ENCODE results near the gene TLE1.

Gene TLE1

GRCh38 chr9:81684635-81685034 lies 4.7 kb downstream of the TLE1 start:
- TF ChIP-seq FOXP2 (optimal IDR thresholded peaks at IDR 0.05; ENCODE audit: borderline replicate concordance, extremely low read depth, extremely low read length, insufficient read depth) = no peak
- TF ChIP-seq SIN3A (IDR thresholded peaks at IDR 0.05; ENCODE audit: borderline replicate concordance, insufficient read depth, low read length) = no peak
- TF ChIP-seq POLR2AphosphoS5 (IDR thresholded peaks at IDR 0.05; ENCODE audit: low read depth, low read length) = no peak
- no peak for TF ChIP-seq REST (IDR thresholded peaks at IDR 0.05; ENCODE audit: insufficient read depth in 1 of 2, low read depth in 2 of 2, low read length in 2 of 2)
- no peak for TF ChIP-seq TAF1 (IDR thresholded peaks at IDR 0.05; ENCODE audit: borderline replicate concordance, insufficient read depth, low read length)

- no peak for TF ChIP-seq FOXP2 (optimal IDR thresholded peaks at IDR 0.05; ENCODE audit: borderline replicate concordance, extremely low read depth, extremely low read length, insufficient read depth)
- TF ChIP-seq POLR2AphosphoS5 (IDR thresholded peaks at IDR 0.05; ENCODE audit: low read depth, low read length) = no peak
- no peak for TF ChIP-seq REST (IDR thresholded peaks at IDR 0.05; ENCODE audit: insufficient read depth in 1 of 2, low read depth in 2 of 2, low read length in 2 of 2)
- TF ChIP-seq TAF1 (IDR thresholded peaks at IDR 0.05; ENCODE audit: borderline replicate concordance, insufficient read depth, low read length) = no peak
- no peak for TF ChIP-seq SIN3A (IDR thresholded peaks at IDR 0.05; ENCODE audit: borderline replicate concordance, insufficient read depth, low read length)
These were observed 5.6 kb downstream of the TLE1 start for GRCh38 chr9:81683704-81684103.

- TF ChIP-seq POLR2AphosphoS5 (IDR thresholded peaks at IDR 0.05; ENCODE audit: low read depth, low read length) (no peak), SIN3A (IDR thresholded peaks at IDR 0.05; ENCODE audit: borderline replicate concordance, insufficient read depth, low read length) (no peak), REST (IDR thresholded peaks at IDR 0.05; ENCODE audit: insufficient read depth in 1 of 2, low read depth in 2 of 2, low read length in 2 of 2) (no peak), FOXP2 (optimal IDR thresholded peaks at IDR 0.05; ENCODE audit: borderline replicate concordance, extremely low read depth, extremely low read length, insufficient read depth) (no peak), TAF1 (IDR thresholded peaks at IDR 0.05; ENCODE audit: borderline replicate concordance, insufficient read depth, low read length) (no peak)
These were observed 6.1 kb downstream of the TLE1 start for GRCh38 chr9:81683238-81683637.

GRCh38 chr9:81682797-81683196 lies 6.5 kb downstream of the TLE1 start:
- no peak for TF ChIP-seq SIN3A (IDR thresholded peaks at IDR 0.05; ENCODE audit: borderline replicate concordance, insufficient read depth, low read length)
- TF ChIP-seq FOXP2 (optimal IDR thresholded peaks at IDR 0.05; ENCODE audit: borderline replicate concordance, extremely low read depth, extremely low read length, insufficient read depth) = no peak
- TF ChIP-seq POLR2AphosphoS5 (IDR thresholded peaks at IDR 0.05; ENCODE audit: low read depth, low read length) = no peak
- no peak for TF ChIP-seq TAF1 (IDR thresholded peaks at IDR 0.05; ENCODE audit: borderline replicate concordance, insufficient read depth, low read length)
- TF ChIP-seq REST (IDR thresholded peaks at IDR 0.05; ENCODE audit: insufficient read depth in 1 of 2, low read depth in 2 of 2, low read length in 2 of 2) = no peak

- TF ChIP-seq TAF1 (IDR thresholded peaks at IDR 0.05; ENCODE audit: borderline replicate concordance, insufficient read depth, low read length) = no peak
- no peak for TF ChIP-seq POLR2AphosphoS5 (IDR thresholded peaks at IDR 0.05; ENCODE audit: low read depth, low read length)
- no peak for TF ChIP-seq REST (IDR thresholded peaks at IDR 0.05; ENCODE audit: insufficient read depth in 1 of 2, low read depth in 2 of 2, low read length in 2 of 2)
- no peak for TF ChIP-seq FOXP2 (optimal IDR thresholded peaks at IDR 0.05; ENCODE audit: borderline replicate concordance, extremely low read depth, extremely low read length, insufficient read depth)
- TF ChIP-seq SIN3A (IDR thresholded peaks at IDR 0.05; ENCODE audit: borderline replicate concordance, insufficient read depth, low read length) = no peak
These were observed 7.2 kb downstream of the TLE1 start for GRCh38 chr9:81682177-81682576.

Data from PFSK-1 (cell line).